ENCODE measurements around the gene SERAC1. TPM values are rescaled to one million over a fixed set of nuclear protein-coding genes. Genes with fewer than 3 reads are reported as not detected.
A peak's percentile ranks its signal among the peaks of the same experiment; 100 is the strongest.

The SERAC1 gene
- total and polyA plus RNA-seq, 7 donors = 3.6 to 15.0 (median 9.6) TPM

- DNase-seq = no peak
- Histone ChIP-seq H3K27ac (no peak overlapping the region), H3K9me3 (no peaks in the 10 kb centered on the region), H3K4me1 (peaks cover 0 to 38% (median 14%) of the 10 kb centered on the region in 4 donors), H3K27me3 (no peaks in the 10 kb centered on the region), H3K36me3 (no peaks in the 10 kb centered on the region), H3K4me3 (no peak overlapping the region)
- no peak for TF ChIP-seq POLR2AphosphoS5 (IDR thresholded peaks at IDR 0.05)
- no peak for TF ChIP-seq POLR2A (IDR thresholded peaks at IDR 0.05)
- no peak for TF ChIP-seq EP300 (IDR thresholded peaks at IDR 0.05)
- no peak for TF ChIP-seq CTCF (IDR thresholded peaks at IDR 0.05)
- intact Hi-C loops (cut with DNase I) = loop anchor here (5.0 kb wide), 1 partner anchor 184 kb away; the partner anchor contains the start of gene SYNJ2
- WGBS, 2 donors = 97 to 98% methylated on average over 1 of the region's 1 CpG
Measured at GRCh38 chr6:158165919-158166416, 2.1 kb downstream of the SERAC1 start.

- peaks cover 0 to 28% (median 14%) of the 10 kb centered on the region in 4 donors for H3K4me1 ChIP-seq
- no peak overlapping the region for H3K4me3 ChIP-seq
- TF ChIP-seq CTCF (IDR thresholded peaks at IDR 0.05) (no peak), EP300 (IDR thresholded peaks at IDR 0.05) (no peak), POLR2AphosphoS5 (IDR thresholded peaks at IDR 0.05) (no peak), POLR2A (IDR thresholded peaks at IDR 0.05) (no peak)
- H3K36me3 ChIP-seq = no peaks in the 10 kb centered on the region
- no peak overlapping the region for H3K27ac ChIP-seq
- no peaks in the 10 kb centered on the region for H3K9me3 ChIP-seq
- no peak for DNase-seq
- no peaks in the 10 kb centered on the region for H3K27me3 ChIP-seq
- intact Hi-C loops (cut with DNase I) = loop anchor here (5.0 kb wide), 2 partner anchors 182 to 322 kb away; partner anchors contain the start of gene SYNJ2
- 85 to 91% methylated on average over 3 of the region's 3 CpGs for WGBS, 2 donors
Measured at GRCh38 chr6:158164579-158165170, 3.4 kb downstream of the SERAC1 start.

GRCh38 chr6:158161566-158162254 is 6.4 kb downstream of the SERAC1 start:
- no peak overlapping the region for H3K4me3 ChIP-seq
- H3K4me1 ChIP-seq = peaks cover 0 to 17% (median 5%) of the 10 kb centered on the region in 4 donors
- H3K27ac ChIP-seq = peak overlapping the region in 1 of 4 donors; percentile 51
- intact Hi-C loops (cut with DNase I) = loop anchor here (5.0 kb wide), 1 partner anchor 319 kb away; no protein-coding TSS in a partner anchor
- no peaks in the 10 kb centered on the region for H3K9me3 ChIP-seq
- H3K27me3 ChIP-seq = no peaks in the 10 kb centered on the region
- no peak for DNase-seq
- TF ChIP-seq CTCF (IDR thresholded peaks at IDR 0.05) (no peak), EP300 (IDR thresholded peaks at IDR 0.05) (no peak), POLR2A (IDR thresholded peaks at IDR 0.05) (no peak), POLR2AphosphoS5 (IDR thresholded peaks at IDR 0.05) (no peak)
- WGBS, 2 donors = 39 to 66% methylated on average over 5 of the region's 5 CpGs
- H3K36me3 ChIP-seq = peaks cover 0 to 9% (median 0%) of the 10 kb centered on the region in 4 donors

- Histone ChIP-seq H3K27ac (peak overlapping the region in 1 of 4 donors; percentile 51), H3K4me3 (no peak overlapping the region), H3K4me1 (peaks cover 0 to 13% (median under 1%) of the 10 kb centered on the region in 4 donors), H3K27me3 (no peaks in the 10 kb centered on the region), H3K9me3 (no peaks in the 10 kb centered on the region), H3K36me3 (peaks cover 0 to 12% (median 0%) of the 10 kb centered on the region in 4 donors)
- intact Hi-C loops (cut with DNase I) = loop anchor here (5.0 kb wide), 1 partner anchor 319 kb away; no protein-coding TSS in a partner anchor
- WGBS, 2 donors = 95 to 96% methylated on average over 3 of the region's 3 CpGs
- no peak for DNase-seq
- no peak for TF ChIP-seq POLR2A (IDR thresholded peaks at IDR 0.05)
- TF ChIP-seq CTCF (IDR thresholded peaks at IDR 0.05) = no peak
- no peak for TF ChIP-seq EP300 (IDR thresholded peaks at IDR 0.05)
- no peak for TF ChIP-seq POLR2AphosphoS5 (IDR thresholded peaks at IDR 0.05)
Measured at GRCh38 chr6:158160932-158161539, 7.0 kb downstream of the SERAC1 start.
